HCT116 (cell line): ENCODE results near the gene TAC3.

Source experiments
- CTCF ChIP-seq, 3 experiments: fragments of 200-600 bp in 1 of 3; sonication (generic) in 1 of 3; IDR thresholded peaks in 2 of 3; conservative IDR thresholded peaks in 1 of 3; 2 replicates each; pipeline ENCODE4 v1.5.1; 2012 to 2017; ENCODE audit warnings: low read depth in 2 of 3, low read length in 2 of 3, antibody characterized with exemption in 1 of 3, borderline replicate concordance in 1 of 3, control low read depth in 1 of 3, mild to moderate bottlenecking in 1 of 3, mixed read lengths in 1 of 3, mixed run types in 1 of 3, moderate library complexity in 1 of 3; ENCODE audit not compliant: insufficient read depth in 1 of 3
- RAD21 ChIP-seq: IDR thresholded peaks from 2 replicates; pipeline ENCODE4 v1.6.1; 2012; ENCODE audit warnings: low read depth, mild to moderate bottlenecking

DNA sequence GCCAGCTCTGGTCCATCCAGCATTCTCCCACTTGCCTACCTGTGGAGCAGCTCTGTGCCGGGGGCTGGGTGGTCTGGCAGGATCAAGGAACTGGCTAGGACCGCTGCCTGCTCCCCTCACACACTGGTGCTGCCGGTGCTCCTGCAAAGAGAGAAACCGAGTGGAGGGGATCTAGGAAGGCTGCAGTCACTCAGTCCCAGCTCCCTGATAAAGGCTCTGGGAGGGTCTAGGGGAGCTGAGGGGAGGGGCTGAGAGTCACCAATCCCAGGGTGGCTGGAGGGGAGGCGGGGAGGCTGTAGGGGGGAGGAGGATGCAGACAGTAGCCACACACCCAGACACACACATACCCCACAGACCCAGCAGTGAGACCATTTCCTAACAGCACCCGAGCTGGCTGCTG is at the start of gene TAC3:
- TF ChIP-seq CTCF (IDR thresholded peaks at IDR 0.05 in 2 of 3, conservative IDR thresholded peaks at IDR 0.05 in 1 of 3; ENCODE audit: borderline replicate concordance in 1 of 3, insufficient read depth in 1 of 3, low read depth in 2 of 3, low read length in 2 of 3): no peak
- TF ChIP-seq RAD21: no peak
